DND-41 (cell line): Measurements from ENCODE around the gene DSCAML1.

ENCODE experiments used
- EZH2 ChIP-seq: IDR thresholded peaks from 3 replicates; pipeline ENCODE4 v1.6.1; 2012; ENCODE audit warnings: borderline replicate concordance, low read depth, mild to moderate bottlenecking, moderate library complexity, low read length, inconsistent platforms; ENCODE audit not compliant: severe bottlenecking
- TF ChIP-seq, protein P1 (sequence below): IDR thresholded peaks from 2 replicates; pipeline ENCODE4 v1.5.1; 2012; ENCODE audit warnings: borderline replicate concordance, low read length, moderate library complexity, mild to moderate bottlenecking; ENCODE audit not compliant: poor library complexity, severe bottlenecking; ENCODE audit errors: extremely low read depth

DNA sequence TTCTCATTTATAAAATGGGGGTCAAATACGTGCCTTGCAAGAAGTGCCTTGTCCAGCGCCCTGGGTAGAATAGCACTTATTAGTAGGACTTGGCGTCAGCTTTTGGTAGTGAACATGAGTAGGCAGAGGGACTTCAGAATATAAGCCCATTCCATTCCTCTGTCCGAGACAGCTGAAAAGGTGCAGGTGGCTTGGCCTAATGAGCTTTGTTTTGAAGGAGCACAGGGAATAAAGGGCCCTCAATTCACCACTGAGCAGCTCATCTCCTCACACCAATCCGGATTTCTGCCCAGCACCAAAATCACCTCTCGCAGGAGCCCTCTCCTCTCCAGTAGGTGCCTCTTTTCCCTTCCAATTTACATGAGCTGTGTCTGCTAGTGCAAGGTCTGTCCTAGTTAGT, 91.2 kb downstream of the DSCAML1 start:
- TF ChIP-seq, protein P1, sequence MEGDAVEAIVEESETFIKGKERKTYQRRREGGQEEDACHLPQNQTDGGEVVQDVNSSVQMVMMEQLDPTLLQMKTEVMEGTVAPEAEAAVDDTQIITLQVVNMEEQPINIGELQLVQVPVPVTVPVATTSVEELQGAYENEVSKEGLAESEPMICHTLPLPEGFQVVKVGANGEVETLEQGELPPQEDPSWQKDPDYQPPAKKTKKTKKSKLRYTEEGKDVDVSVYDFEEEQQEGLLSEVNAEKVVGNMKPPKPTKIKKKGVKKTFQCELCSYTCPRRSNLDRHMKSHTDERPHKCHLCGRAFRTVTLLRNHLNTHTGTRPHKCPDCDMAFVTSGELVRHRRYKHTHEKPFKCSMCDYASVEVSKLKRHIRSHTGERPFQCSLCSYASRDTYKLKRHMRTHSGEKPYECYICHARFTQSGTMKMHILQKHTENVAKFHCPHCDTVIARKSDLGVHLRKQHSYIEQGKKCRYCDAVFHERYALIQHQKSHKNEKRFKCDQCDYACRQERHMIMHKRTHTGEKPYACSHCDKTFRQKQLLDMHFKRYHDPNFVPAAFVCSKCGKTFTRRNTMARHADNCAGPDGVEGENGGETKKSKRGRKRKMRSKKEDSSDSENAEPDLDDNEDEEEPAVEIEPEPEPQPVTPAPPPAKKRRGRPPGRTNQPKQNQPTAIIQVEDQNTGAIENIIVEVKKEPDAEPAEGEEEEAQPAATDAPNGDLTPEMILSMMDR, result no peak
- no peak for TF ChIP-seq EZH2
